GM18498 (cell line): ENCODE results near the gene CAB39.
A peak's percentile ranks its signal among the peaks of the same experiment; 100 is the strongest.

Experiments
- ATAC-seq: cut with Tn5 transposase; IDR thresholded peaks from one replicate; pipeline ENCODE4 v1.9.1; 2021; ENCODE audit warnings: mild to moderate bottlenecking, moderate library complexity; ENCODE audit not compliant: unreplicated experiment

The CAB39 gene

GRCh38 chr2:230849633-230850357, 137.2 kb downstream of the CAB39 start:
- ATAC-seq: no peak

- ATAC-seq: no peak
Observed at GRCh38 chr2:230850358-230850658, 137.7 kb downstream of the CAB39 start.

GRCh38 chr2:230852113-230852512, 139.5 kb downstream of the CAB39 start:
- ATAC-seq: no peak

GRCh38 chr2:230861552-230862255, 149.1 kb downstream of the CAB39 start:
- no peak for ATAC-seq

GRCh38 chr2:230862292-230862691, 149.7 kb downstream of the CAB39 start:
- ATAC-seq: no peak

GRCh38 chr2:230863031-230863430, 150.4 kb downstream of the CAB39 start:
- ATAC-seq: no peak

- ATAC-seq: no peak
Observed at GRCh38 chr2:230863442-230864121, 150.9 kb downstream of the CAB39 start.

- no peak for ATAC-seq
Observed at GRCh38 chr2:230864122-230864604, 151.5 kb downstream of the CAB39 start.

- peak; percentile 79 for ATAC-seq
Observed at GRCh38 chr2:230864605-230865306, 152.1 kb downstream of the CAB39 start, which contains the start of gene ITM2C. ITM2C (plus strand) TSS chr2:230864942; CDS start chr2:230865026, 84 bp downstream.

GRCh38 chr2:230865307-230865765, 152.7 kb downstream of the CAB39 start:
- ATAC-seq: no peak

- ATAC-seq: no peak
Observed at GRCh38 chr2:230865766-230866755, 153.4 kb downstream of the CAB39 start.

GRCh38 chr2:230866756-230867523, 154.3 kb downstream of the CAB39 start:
- no peak for ATAC-seq

- ATAC-seq: no peak
Observed at GRCh38 chr2:230868161-230868946, 155.7 kb downstream of the CAB39 start.

GRCh38 chr2:230868947-230869913, 156.6 kb downstream of the CAB39 start:
- ATAC-seq: no peak

GRCh38 chr2:230869914-230870543, 157.4 kb downstream of the CAB39 start:
- no peak for ATAC-seq
